HL-60 (cell line): ENCODE results near the gene SMG6.

Experiments used
- POLR2AphosphoS5 ChIP-seq: IDR thresholded peaks from 2 replicates; pipeline ENCODE4 v1.6.1; 2012; ENCODE audit warnings: low read depth
- REST ChIP-seq: IDR thresholded peaks from 2 replicates; pipeline ENCODE4 v1.6.1; 2012; ENCODE audit warnings: low read depth; ENCODE audit not compliant: insufficient replicate concordance
- SPI1 ChIP-seq: IDR thresholded peaks from 2 replicates; pipeline ENCODE4 v1.6.1; 2012; ENCODE audit warnings: low read depth, mild to moderate bottlenecking, borderline replicate concordance
- TF ChIP-seq, protein P1 (sequence below): IDR thresholded peaks from one replicate; pipeline ENCODE4 v1.5.1; 2011; ENCODE audit warnings: low read length, control low read depth, inconsistent platforms; ENCODE audit not compliant: insufficient read depth

- TF ChIP-seq, protein P1, sequence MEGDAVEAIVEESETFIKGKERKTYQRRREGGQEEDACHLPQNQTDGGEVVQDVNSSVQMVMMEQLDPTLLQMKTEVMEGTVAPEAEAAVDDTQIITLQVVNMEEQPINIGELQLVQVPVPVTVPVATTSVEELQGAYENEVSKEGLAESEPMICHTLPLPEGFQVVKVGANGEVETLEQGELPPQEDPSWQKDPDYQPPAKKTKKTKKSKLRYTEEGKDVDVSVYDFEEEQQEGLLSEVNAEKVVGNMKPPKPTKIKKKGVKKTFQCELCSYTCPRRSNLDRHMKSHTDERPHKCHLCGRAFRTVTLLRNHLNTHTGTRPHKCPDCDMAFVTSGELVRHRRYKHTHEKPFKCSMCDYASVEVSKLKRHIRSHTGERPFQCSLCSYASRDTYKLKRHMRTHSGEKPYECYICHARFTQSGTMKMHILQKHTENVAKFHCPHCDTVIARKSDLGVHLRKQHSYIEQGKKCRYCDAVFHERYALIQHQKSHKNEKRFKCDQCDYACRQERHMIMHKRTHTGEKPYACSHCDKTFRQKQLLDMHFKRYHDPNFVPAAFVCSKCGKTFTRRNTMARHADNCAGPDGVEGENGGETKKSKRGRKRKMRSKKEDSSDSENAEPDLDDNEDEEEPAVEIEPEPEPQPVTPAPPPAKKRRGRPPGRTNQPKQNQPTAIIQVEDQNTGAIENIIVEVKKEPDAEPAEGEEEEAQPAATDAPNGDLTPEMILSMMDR, result no peak
- TF ChIP-seq POLR2AphosphoS5, result no peak
- TF ChIP-seq SPI1, result no peak
- no peak for TF ChIP-seq REST
Observed at GRCh38 chr17:2259769-2260536, 43.6 kb downstream of the SMG6 start.
